ENCODE measurements around the gene WDR88. TPM values are rescaled to one million over a fixed set of nuclear protein-coding genes. Genes with fewer than 3 reads are reported as not detected.
A peak's percentile ranks its signal among the peaks of the same experiment; 100 is the strongest.

The WDR88 gene
- total and polyA plus RNA-seq, 8 donors: not detected

DNA sequence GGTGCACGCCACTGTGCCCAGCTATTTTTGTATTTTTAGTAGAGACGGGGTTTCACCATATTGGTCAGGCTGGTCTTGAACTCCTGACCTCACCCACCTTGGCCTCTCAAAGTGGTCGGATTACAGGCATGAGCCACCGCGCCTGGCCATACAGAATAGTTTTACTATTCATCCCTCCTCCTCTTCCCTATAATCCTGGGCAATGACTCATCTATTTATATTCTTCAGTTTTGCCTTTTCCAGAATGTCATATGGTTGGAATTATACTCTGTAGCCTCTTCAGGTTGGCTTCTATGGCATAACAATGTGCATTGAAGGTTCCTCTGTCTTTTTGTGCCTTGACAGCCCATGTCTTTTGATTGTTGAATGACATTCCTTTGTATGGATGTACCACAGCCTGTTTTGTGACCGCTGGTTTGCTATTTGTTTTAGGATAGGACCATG lies 40.0 kb downstream of the WDR88 start:
- intact Hi-C loops (cut with DNase I): no loop called here
- TF ChIP-seq, protein P1, sequence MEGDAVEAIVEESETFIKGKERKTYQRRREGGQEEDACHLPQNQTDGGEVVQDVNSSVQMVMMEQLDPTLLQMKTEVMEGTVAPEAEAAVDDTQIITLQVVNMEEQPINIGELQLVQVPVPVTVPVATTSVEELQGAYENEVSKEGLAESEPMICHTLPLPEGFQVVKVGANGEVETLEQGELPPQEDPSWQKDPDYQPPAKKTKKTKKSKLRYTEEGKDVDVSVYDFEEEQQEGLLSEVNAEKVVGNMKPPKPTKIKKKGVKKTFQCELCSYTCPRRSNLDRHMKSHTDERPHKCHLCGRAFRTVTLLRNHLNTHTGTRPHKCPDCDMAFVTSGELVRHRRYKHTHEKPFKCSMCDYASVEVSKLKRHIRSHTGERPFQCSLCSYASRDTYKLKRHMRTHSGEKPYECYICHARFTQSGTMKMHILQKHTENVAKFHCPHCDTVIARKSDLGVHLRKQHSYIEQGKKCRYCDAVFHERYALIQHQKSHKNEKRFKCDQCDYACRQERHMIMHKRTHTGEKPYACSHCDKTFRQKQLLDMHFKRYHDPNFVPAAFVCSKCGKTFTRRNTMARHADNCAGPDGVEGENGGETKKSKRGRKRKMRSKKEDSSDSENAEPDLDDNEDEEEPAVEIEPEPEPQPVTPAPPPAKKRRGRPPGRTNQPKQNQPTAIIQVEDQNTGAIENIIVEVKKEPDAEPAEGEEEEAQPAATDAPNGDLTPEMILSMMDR (IDR thresholded peaks at IDR 0.05): no peak
- ATAC-seq (no peak), FAIRE-seq (no peak), DNase-seq (no peak)
- Histone ChIP-seq H3K27ac (no peak overlapping the region), H3K4me1 (peaks cover 0 to 14% (median 0%) of the 10 kb centered on the region in 3 donors), H3K36me3 (no peaks in the 10 kb centered on the region), H3K27me3 (no peaks in the 10 kb centered on the region), H3K4me3 (no peak overlapping the region), H3K9me3 (no peaks in the 10 kb centered on the region)
- 91 to 92% methylated on average over 6 of the region's 6 CpGs for WGBS, 2 donors

- peaks cover 0 to 21% (median 0%) of the 10 kb centered on the region in 3 donors for H3K4me1 ChIP-seq
- WGBS, 2 donors: 88 to 92% methylated on average over 5 of the region's 5 CpGs
Observed at GRCh38 chr19:33174186-33174585, 42.3 kb downstream of the WDR88 start.

GRCh38 chr19:33175156-33175782 lies 43.4 kb downstream of the WDR88 start:
- Histone ChIP-seq H3K4me1 (peaks cover 0 to 21% (median 0%) of the 10 kb centered on the region in 3 donors), H3K27me3 (no peaks in the 10 kb centered on the region), H3K9me3 (no peaks in the 10 kb centered on the region), H3K4me3 (no peak overlapping the region), H3K36me3 (no peaks in the 10 kb centered on the region), H3K27ac (no peak overlapping the region)
- FAIRE-seq (no peak), ATAC-seq (no peak), DNase-seq (no peak)
- intact Hi-C loops (cut with DNase I): no loop called here
- 88 to 94% methylated on average over 10 of the region's 10 CpGs for WGBS, 2 donors
- TF ChIP-seq, protein P1 (IDR thresholded peaks at IDR 0.05): no peak

More at GRCh38 chr19:33174186-33174585, 42.3 kb downstream of the WDR88 start:
- no peak for FAIRE-seq
- no peaks in the 10 kb centered on the region for H3K9me3 ChIP-seq
- DNase-seq: no peak
- intact Hi-C loops (cut with DNase I): no loop called here
- ATAC-seq: no peak
- H3K27me3 ChIP-seq: no peaks in the 10 kb centered on the region
- no peak overlapping the region for H3K27ac ChIP-seq
- H3K4me3 ChIP-seq: no peak overlapping the region
- TF ChIP-seq, protein P1 (IDR thresholded peaks at IDR 0.05): no peak
- H3K36me3 ChIP-seq: no peaks in the 10 kb centered on the region

DNA sequence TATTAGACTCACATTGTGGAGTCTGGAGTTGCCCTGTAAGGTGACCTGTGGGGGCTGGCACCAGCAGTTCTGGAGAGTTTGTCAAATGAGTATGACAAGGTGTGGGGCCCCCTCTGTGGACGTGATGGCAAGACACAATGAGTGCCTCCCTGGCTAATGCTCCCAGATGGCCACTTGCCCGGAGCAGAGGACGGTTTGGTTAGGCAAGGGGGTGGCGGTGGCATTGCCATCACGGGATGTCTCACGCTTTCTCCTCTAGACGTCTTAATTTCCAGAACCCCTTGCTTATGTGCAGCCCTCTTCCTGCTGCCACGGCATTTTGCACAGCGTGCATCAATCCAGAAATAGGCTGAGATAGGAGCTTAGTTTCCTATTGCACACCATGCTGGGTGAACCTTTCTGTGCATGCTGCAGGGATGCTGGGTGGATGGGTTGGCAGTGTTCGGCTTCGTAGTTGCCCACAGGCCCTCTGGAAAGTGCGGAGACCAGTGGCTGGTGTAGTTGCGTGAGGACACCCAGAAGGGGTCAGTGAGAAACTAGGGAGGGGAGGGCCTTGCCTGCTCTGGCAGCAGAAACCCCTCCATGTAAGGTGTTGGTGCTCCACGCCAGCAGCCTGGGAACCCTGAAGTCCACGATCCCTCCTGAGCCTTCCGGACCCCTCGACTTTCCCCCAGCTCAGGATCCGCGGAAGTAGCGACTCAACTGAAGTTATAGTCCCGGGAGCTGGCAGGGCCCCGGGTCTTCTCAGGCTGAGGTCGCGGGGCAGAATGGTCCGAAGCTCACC lies 44.2 kb downstream of the WDR88 start:
- 5% methylated on average over 24 to 25 of the region's 25 CpGs for WGBS, 2 donors
- H3K9me3 ChIP-seq: no peaks in the 10 kb centered on the region
- TF ChIP-seq, protein P1 (IDR thresholded peaks at IDR 0.05): no peak
- FAIRE-seq (no peak), ATAC-seq (peak; percentile 1 to 4 (median 1)), DNase-seq (peak in 4 of 6 donors; percentile 22 to 49 (median 33))
- intact Hi-C loops (cut with DNase I): no loop called here
- peak overlapping the region; percentile 66 to 81 (median 76) for H3K4me3 ChIP-seq
- H3K36me3 ChIP-seq: no peaks in the 10 kb centered on the region
- H3K27ac ChIP-seq: peak overlapping the region; percentile 89 to 96 (median 94)
- peaks cover 0 to 21% (median 0%) of the 10 kb centered on the region in 3 donors for H3K4me1 ChIP-seq
- H3K27me3 ChIP-seq: no peaks in the 10 kb centered on the region

All from pancreas (tissue), 10 donors.